ENCODE measurements around the gene DENND2C.
A peak's percentile ranks its signal among the peaks of the same experiment; 100 is the strongest.

- TF ChIP-seq EZH2 (IDR thresholded peaks at IDR 0.05) (no peak), POLR2AphosphoS5 (IDR thresholded peaks at IDR 0.05; ENCODE audit: borderline replicate concordance, low read depth, low read length) (peak; percentile 97)
Observed at GRCh38 chr1:114581335-114582287, 88.2 kb downstream of the DENND2C start, which contains the start of gene BCAS2.
